Spleen (tissue), 11 donors: ENCODE data around the gene NUMB. TPM values are rescaled to one million over a fixed set of nuclear protein-coding genes. Genes with fewer than 3 reads are reported as not detected.
A peak's percentile ranks its signal among the peaks of the same experiment; 100 is the strongest.

ENCODE experiments used
- DNase-seq: peaks from one replicate; pipeline ENCODE4 v3.0.0-alpha.2; 2020
- H3K27ac ChIP-seq, 8 donors: fragments of 200-600 bp; sonication (generic) in 7 of 8; 1 replicate in 4 of 8; 2 replicates in 4 of 8; pipeline versions ENCODE4 v1.5.0 to v1.8.0; 2016 to 2021; ENCODE audit warnings: inconsistent platforms in 4 of 8, mild to moderate bottlenecking in 4 of 8, moderate library complexity in 1 of 8
- H3K27me3 ChIP-seq, 7 donors: fragments of 200-600 bp; sonication (generic) in 6 of 7; replicated peaks in 1 of 7; 1 replicate in 4 of 7; 2 replicates in 3 of 7; pipeline versions ENCODE4 v1.5.0 to v1.8.0; 2016 to 2021; ENCODE audit warnings: inconsistent platforms in 3 of 7, mild to moderate bottlenecking in 1 of 7
- H3K36me3 ChIP-seq, 6 donors: fragments of 200-600 bp; sonication (generic) in 5 of 6; 1 replicate in 4 of 6; 2 replicates in 2 of 6; pipeline versions ENCODE4 v1.5.0 to v1.8.0; 2016 to 2021; ENCODE audit warnings: inconsistent platforms in 2 of 6
- H3K4me1 ChIP-seq, 6 donors: fragments of 200-600 bp; sonication (generic) in 5 of 6; 1 replicate in 3 of 6; 2 replicates in 3 of 6; pipeline versions ENCODE4 v1.5.0 to v1.8.0; 2016 to 2021; ENCODE audit warnings: inconsistent platforms in 3 of 6
- H3K4me3 ChIP-seq, 8 donors: fragments of 200-600 bp; sonication (generic) in 7 of 8; 1 replicate in 4 of 8; 2 replicates in 4 of 8; pipeline versions ENCODE4 v1.5.0 to v1.8.0; 2016 to 2021; ENCODE audit warnings: inconsistent platforms in 4 of 8, mild to moderate bottlenecking in 4 of 8, moderate library complexity in 2 of 8
- H3K9me3 ChIP-seq, 8 donors: fragments of 200-600 bp; sonication (generic) in 7 of 8; 1 replicate in 4 of 8; 2 replicates in 4 of 8; pipeline versions ENCODE4 v1.5.0 to v1.8.0; 2016 to 2021; ENCODE audit warnings: inconsistent platforms in 4 of 8
- POLR2A ChIP-seq, 3 donors: fragments of 450-650 bp; IDR thresholded peaks; one replicate each; pipeline ENCODE4 v1.5.1; 2017; ENCODE audit warnings: antibody characterized with exemption in 3 of 3, mild to moderate bottlenecking in 1 of 3
- POLR2AphosphoS5 ChIP-seq, 3 donors: sonication (generic); formaldehyde crosslinking; IDR thresholded peaks; one replicate each; pipeline ENCODE4 v1.5.1; 2017; ENCODE audit warnings: antibody characterized with exemption in 3 of 3
- WGBS, 5 donors: extraction: QIAGEN DNeasy Blood & Tissue Kit in 3 of 5; methylation state at CpG; one replicate each; pipeline versions ENCODE4 v1.1.5 to v1.1.7; 2013 to 2018; 5-methylcytosine and 5-hydroxymethylcytosine counted together
- intact Hi-C: fragments of 100-400 bp; cut with DNase I; formaldehyde crosslinking; loops from one replicate; pipeline ENCODE4 v1.15.0; 2023; ENCODE audit warnings: low total_unique reads
- polyA plus RNA-seq, 3 donors: library from polyadenylated mRNA; stranded (reverse); fragments of 200-250 nt; gene quantifications; one replicate each; pipeline ENCODE4 v1.2.1, GENCODE V29; 2013
- total RNA-seq, 7 donors: library from RNA; depleted of rRNA in 3 of 7; stranded (reverse); fragments of >200 nt in 3 of 7; fragmentation: NEBNext Ultra II Directional in 4 of 7; extraction: Animal tissue kit (Norgen Biotek cat#: 25700) in 4 of 7; gene quantifications; one replicate each; pipeline versions ENCODE4 v1.1.0 to v1.2.1, GENCODE V29; 2016 to 2021
- TF ChIP-seq, protein P1 (sequence below), 11 experiments: fragments of 200-600 bp in 7 of 11; fragments of 450-650 bp in 4 of 11; sonication (generic) in 4 of 11; IDR thresholded peaks in 8 of 11; conservative IDR thresholded peaks in 3 of 11; 1 replicate in 7 of 11; 2 replicates in 4 of 11; pipeline versions ENCODE4 v1.4.0 to v1.8.0; 2016 to 2021; ENCODE audit warnings: antibody characterized with exemption in 11 of 11, inconsistent platforms in 4 of 11, mild to moderate bottlenecking in 1 of 11
- donor health status: healthy with polysubstance abuse.
- donor health status: DM: no; HTN: no; CAD: no; lungs with moderate emphysema.
- donor health status: DM: no; HTN: no; CAD: no.
- donor health status: Bipolar disorder and iron deficiency.
- donor health status: healthy.
- donor health status: DM: no; HTN: no; CAD: no.
- donor health status: DM: yes; HTN: yes; CAD: no.

The NUMB gene
- total and polyA plus RNA-seq, 10 donors = 19.8 to 165 (median 92.9) TPM

DNA sequence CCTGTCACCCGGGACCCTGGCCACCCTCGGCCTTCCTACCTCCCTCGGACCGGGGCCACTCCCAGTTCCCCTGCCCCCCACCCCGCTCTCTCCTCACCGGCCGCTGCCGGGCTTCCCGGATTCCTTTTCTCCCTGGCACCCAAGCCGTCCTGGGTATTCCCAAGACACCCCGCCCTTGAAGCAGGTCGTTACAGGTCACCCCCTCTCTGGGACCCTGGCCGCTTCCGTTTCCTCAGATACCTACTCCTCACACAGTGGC, 493 bp downstream of the NUMB start:
- intact Hi-C loops = no loop called here
- H3K36me3 ChIP-seq = no peaks in the 10 kb centered on the region
- WGBS, 5 donors = 0 to 1% (median 1%) methylated on average over 13 to 14 of the region's 14 CpGs
- H3K27me3 ChIP-seq = no peaks in the 10 kb centered on the region
- H3K4me1 ChIP-seq = peaks cover 44 to 92% (median 76%) of the 10 kb centered on the region in 6 donors
- TF ChIP-seq POLR2AphosphoS5 (IDR thresholded peaks at IDR 0.05) (no peak), POLR2A (IDR thresholded peaks at IDR 0.05) (no peak)
- TF ChIP-seq, protein P1, sequence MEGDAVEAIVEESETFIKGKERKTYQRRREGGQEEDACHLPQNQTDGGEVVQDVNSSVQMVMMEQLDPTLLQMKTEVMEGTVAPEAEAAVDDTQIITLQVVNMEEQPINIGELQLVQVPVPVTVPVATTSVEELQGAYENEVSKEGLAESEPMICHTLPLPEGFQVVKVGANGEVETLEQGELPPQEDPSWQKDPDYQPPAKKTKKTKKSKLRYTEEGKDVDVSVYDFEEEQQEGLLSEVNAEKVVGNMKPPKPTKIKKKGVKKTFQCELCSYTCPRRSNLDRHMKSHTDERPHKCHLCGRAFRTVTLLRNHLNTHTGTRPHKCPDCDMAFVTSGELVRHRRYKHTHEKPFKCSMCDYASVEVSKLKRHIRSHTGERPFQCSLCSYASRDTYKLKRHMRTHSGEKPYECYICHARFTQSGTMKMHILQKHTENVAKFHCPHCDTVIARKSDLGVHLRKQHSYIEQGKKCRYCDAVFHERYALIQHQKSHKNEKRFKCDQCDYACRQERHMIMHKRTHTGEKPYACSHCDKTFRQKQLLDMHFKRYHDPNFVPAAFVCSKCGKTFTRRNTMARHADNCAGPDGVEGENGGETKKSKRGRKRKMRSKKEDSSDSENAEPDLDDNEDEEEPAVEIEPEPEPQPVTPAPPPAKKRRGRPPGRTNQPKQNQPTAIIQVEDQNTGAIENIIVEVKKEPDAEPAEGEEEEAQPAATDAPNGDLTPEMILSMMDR (IDR thresholded peaks at IDR 0.05 in 8 of 11, conservative IDR thresholded peaks at IDR 0.05 in 3 of 11) = no peak
- H3K4me3 ChIP-seq = peak overlapping the region; percentile 68 to 98 (median 94)
- H3K9me3 ChIP-seq = no peaks in the 10 kb centered on the region
- DNase-seq = no peak
- peak overlapping the region; percentile 76 to 98 (median 93) for H3K27ac ChIP-seq

DNA sequence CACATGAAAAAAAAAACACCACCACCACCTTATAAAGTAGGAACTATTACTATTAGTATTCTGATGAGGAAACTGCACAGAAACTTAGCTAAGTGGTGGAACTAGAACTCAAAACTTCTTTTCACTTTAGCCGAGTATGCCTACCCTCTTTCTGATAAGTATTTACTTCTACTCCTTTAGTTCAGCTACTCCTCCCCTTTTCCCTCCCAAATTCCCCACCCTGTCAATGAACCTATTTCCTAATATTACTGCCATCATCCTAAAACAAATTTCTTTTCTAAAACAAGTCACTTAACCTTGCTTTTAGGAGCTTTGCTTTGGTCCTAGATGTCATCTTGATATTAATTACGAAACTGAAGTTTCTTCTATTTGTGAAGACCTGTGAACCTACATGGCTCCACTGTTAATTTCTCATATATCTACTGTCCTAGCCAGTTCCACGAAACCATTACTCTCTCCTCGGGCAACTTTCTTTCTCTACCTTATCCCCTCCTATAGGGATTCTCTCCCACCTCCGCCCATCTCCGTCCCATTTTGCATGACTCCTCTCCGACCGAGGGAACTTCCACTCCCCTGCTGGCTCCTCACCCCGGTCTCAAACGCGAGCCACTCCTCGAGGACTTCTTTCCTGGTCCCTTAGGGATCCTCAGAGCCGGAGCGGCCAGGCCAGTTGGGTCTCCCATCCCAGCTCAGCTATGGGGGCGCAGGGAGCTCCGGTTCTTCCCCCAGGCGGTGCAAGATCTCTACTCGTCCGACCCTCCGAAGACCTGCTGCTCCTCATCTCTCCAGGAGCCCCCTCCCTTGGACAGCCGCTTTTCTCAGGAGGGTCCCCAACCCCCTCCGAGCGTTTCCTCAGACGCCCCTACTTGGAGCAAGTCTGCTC, 1.1 kb downstream of the NUMB start:
- H3K4me1 ChIP-seq = peaks cover 45 to 92% (median 76%) of the 10 kb centered on the region in 6 donors
- intact Hi-C loops = no loop called here
- no peaks in the 10 kb centered on the region for H3K9me3 ChIP-seq
- 1 to 3% (median 2%) methylated on average over 24 of the region's 24 CpGs for WGBS, 5 donors
- H3K27ac ChIP-seq = peak overlapping the region; percentile 76 to 98 (median 93)
- peak; percentile 88 for DNase-seq
- H3K36me3 ChIP-seq = no peaks in the 10 kb centered on the region
- H3K27me3 ChIP-seq = no peaks in the 10 kb centered on the region
- peak overlapping the region; percentile 68 to 98 (median 94) for H3K4me3 ChIP-seq
- TF ChIP-seq POLR2AphosphoS5 (IDR thresholded peaks at IDR 0.05) (no peak), POLR2A (IDR thresholded peaks at IDR 0.05) (no peak)
- TF ChIP-seq, protein P1 (IDR thresholded peaks at IDR 0.05 in 8 of 11, conservative IDR thresholded peaks at IDR 0.05 in 3 of 11) = no peak

DNA sequence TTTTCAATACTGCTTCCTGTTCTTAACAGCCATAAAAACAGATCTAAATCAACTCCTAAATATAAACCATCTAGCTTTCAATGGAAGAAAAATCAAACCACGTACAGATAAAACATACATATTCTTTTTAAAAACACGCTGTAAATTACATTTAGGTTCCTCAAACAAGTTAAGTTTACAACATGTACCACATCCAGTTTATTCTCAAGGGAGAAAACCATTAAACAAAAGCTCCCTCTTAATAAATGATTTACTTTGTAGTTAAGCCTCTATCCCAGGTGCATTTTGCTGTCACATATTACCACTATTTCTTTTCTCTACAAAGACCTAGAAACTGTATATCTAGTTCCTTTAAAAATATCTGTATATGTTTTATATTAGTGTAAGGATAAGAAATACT, 3.1 kb downstream of the NUMB start:
- TF ChIP-seq POLR2AphosphoS5 (IDR thresholded peaks at IDR 0.05) = no peak
- TF ChIP-seq POLR2A (IDR thresholded peaks at IDR 0.05) = no peak
- TF ChIP-seq, protein P1 (IDR thresholded peaks at IDR 0.05 in 8 of 11, conservative IDR thresholded peaks at IDR 0.05 in 3 of 11) = no peak
- 10 to 24% (median 14%) methylated on average over 2 of the region's 2 CpGs for WGBS, 5 donors
- DNase-seq = no peak
- no peaks in the 10 kb centered on the region for H3K27me3 ChIP-seq
- peaks cover 36 to 90% (median 68%) of the 10 kb centered on the region in 6 donors for H3K4me1 ChIP-seq
- intact Hi-C loops = no loop called here
- peak overlapping the region in 6 of 8 donors; percentile 4 to 98 (median 32) for H3K27ac ChIP-seq
- H3K36me3 ChIP-seq = peaks cover 0 to 6% (median 0%) of the 10 kb centered on the region in 6 donors
- H3K9me3 ChIP-seq = no peaks in the 10 kb centered on the region
- peak overlapping the region in 1 of 8 donors; percentile 12 for H3K4me3 ChIP-seq
